Measurements from ENCODE around the gene TANK.
A peak's percentile ranks its signal among the peaks of the same experiment; 100 is the strongest.
"Not testable (repeated sequence)": the region's sequence is repeated elsewhere in the genome, so short reads cannot be mapped to it uniquely, and the experiment has no call there.

Gene TANK

GRCh38 chr2:161273038-161273760, 113.0 kb downstream of the TANK start:
- Histone ChIP-seq H3K27me3 (no peaks in the 10 kb centered on the region; the same call in 1 of the 2 replicates), H3K9me3 (no peaks in the 10 kb centered on the region), H3K4me1 (no peaks in the 10 kb centered on the region), H3K36me3 (no peaks in the 10 kb centered on the region), H3K4me3 (ENCODE audit: low read depth, low read length) (no peak overlapping the region)
- peak; percentile 12 for DNase-seq
- peak; percentile 49 for TF ChIP-seq CTCF (IDR thresholded peaks at IDR 0.05; ENCODE audit: low read depth, low read length)

GRCh38 chr2:161278564-161279229, 118.5 kb downstream of the TANK start:
- not testable (repeated sequence) for H3K27me3 ChIP-seq; H3K9me3 ChIP-seq; H3K4me3 ChIP-seq (ENCODE audit: low read depth, low read length); H3K4me1 ChIP-seq; H3K36me3 ChIP-seq
- peak; percentile 35 for DNase-seq

- not testable (repeated sequence) for DNase-seq; H3K4me1 ChIP-seq; H3K4me3 ChIP-seq (ENCODE audit: low read depth, low read length); H3K9me3 ChIP-seq; H3K27me3 ChIP-seq; H3K36me3 ChIP-seq
Observed at GRCh38 chr2:161279230-161279815, 119.1 kb downstream of the TANK start.

GRCh38 chr2:161280906-161281323, 120.7 kb downstream of the TANK start:
- not testable (repeated sequence) for H3K4me3 ChIP-seq (ENCODE audit: low read depth, low read length); H3K9me3 ChIP-seq; H3K27me3 ChIP-seq; H3K36me3 ChIP-seq; H3K4me1 ChIP-seq
- peak; percentile 35 for TF ChIP-seq CTCF (IDR thresholded peaks at IDR 0.05; ENCODE audit: low read depth, low read length)
- peak; percentile 70 for DNase-seq

- H3K9me3 ChIP-seq; H3K36me3 ChIP-seq; H3K4me1 ChIP-seq; H3K27me3 ChIP-seq; H3K4me3 ChIP-seq (ENCODE audit: low read depth, low read length): not testable (repeated sequence)
- peak; percentile 18 for DNase-seq
Observed at GRCh38 chr2:161281615-161282310, 121.5 kb downstream of the TANK start.

- H3K4me3 ChIP-seq (ENCODE audit: low read depth, low read length); H3K27me3 ChIP-seq; H3K9me3 ChIP-seq; H3K4me1 ChIP-seq; H3K36me3 ChIP-seq: not testable (repeated sequence)
- DNase-seq: peak; percentile 32
Observed at GRCh38 chr2:161282311-161282644, 122.0 kb downstream of the TANK start.

GRCh38 chr2:161283926-161284325, 123.7 kb downstream of the TANK start:
- Histone ChIP-seq H3K4me3 (ENCODE audit: low read depth, low read length) (no peak overlapping the region), H3K36me3 (no peaks in the 10 kb centered on the region), H3K27me3 (no peaks in the 10 kb centered on the region), H3K4me1 (no peaks in the 10 kb centered on the region), H3K9me3 (no peaks in the 10 kb centered on the region)
- no peak for TF ChIP-seq CTCF (IDR thresholded peaks at IDR 0.05; ENCODE audit: low read depth, low read length)
- no peak for DNase-seq
